HG03064 (cell line): ENCODE results near the gene SMAD6.

Experiments
- ATAC-seq: cut with Tn5 transposase; IDR thresholded peaks from one replicate; pipeline ENCODE4 v1.9.1; 2021; ENCODE audit warnings: low read depth; ENCODE audit not compliant: unreplicated experiment

The SMAD6 gene

DNA sequence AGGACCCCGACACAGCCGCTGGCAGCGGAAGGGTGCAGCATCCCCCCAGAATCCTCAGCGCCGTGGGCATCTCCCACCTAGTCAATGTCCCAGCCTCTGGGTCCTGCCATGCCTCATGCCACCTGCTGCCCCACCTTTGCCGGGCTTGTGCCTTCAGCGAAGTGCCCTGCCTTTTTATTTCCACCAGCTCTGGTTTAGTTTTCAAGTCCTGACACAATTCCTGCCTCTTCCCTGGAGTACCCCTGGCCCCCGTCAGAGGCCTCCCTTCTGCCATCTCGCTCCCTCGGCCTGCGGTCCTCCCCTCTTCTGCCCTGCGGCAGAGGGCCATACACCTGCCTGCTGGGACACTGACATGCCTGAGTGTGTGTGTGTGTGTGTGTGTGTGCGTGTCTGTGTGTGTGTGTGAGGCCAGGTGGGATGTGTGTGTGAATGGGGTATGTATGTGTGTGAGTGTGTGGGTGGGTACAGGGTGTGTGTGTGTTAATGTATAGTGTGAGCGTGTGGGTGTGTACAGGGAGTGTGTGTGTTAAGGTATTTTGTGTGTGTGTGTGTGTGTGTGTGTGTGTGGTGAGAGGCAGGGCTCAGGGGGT, 129.9 kb downstream of the SMAD6 start:
- ATAC-seq: no peak
